HepG2 (cell line): Measurements from ENCODE around the gene CCK. TPM values are rescaled to one million over a fixed set of nuclear protein-coding genes. Genes with fewer than 3 reads are reported as not detected.
A peak's percentile ranks its signal among the peaks of the same experiment; 100 is the strongest.

Source experiments
- ARID2 ChIP-seq: sonication (generic); formaldehyde crosslinking; IDR thresholded peaks from 2 replicates; pipeline ENCODE4 v1.8.1; 2022; ENCODE audit warnings: mild to moderate bottlenecking, missing genetic modification reagents, borderline replicate concordance
- BHLHE40 ChIP-seq: IDR thresholded peaks from 2 replicates; pipeline ENCODE4 v1.6.1; 2011; ENCODE audit warnings: low read length, improper control_type of control experiment
- DMTF1 ChIP-seq: sonication (generic); formaldehyde crosslinking; IDR thresholded peaks from 2 replicates; pipeline ENCODE4 v1.4.0; 2020; ENCODE audit warnings: mild to moderate bottlenecking, missing genetic modification reagents
- ERF ChIP-seq: IDR thresholded peaks from 2 replicates; pipeline ENCODE4 v1.6.1; 2018; ENCODE audit warnings: missing biosample characterization, missing genetic modification reagents
- ETV5 ChIP-seq: IDR thresholded peaks from 2 replicates; pipeline ENCODE4 v1.6.1; 2018; ENCODE audit warnings: missing biosample characterization, missing genetic modification reagents, inconsistent platforms, borderline replicate concordance
- HCFC1 ChIP-seq: fragments of 150-350 bp; IDR thresholded peaks from 2 replicates; pipeline ENCODE4 v1.6.1; 2014; ENCODE audit warnings: low read depth, low read length
- HDAC2 ChIP-seq: sonication (generic); formaldehyde crosslinking; IDR thresholded peaks from 2 replicates; pipeline ENCODE4 v1.4.0; 2020; ENCODE audit warnings: missing genetic modification reagents
- KDM5A ChIP-seq: fragments of 200-600 bp; sonication (generic); IDR thresholded peaks from 2 replicates; pipeline ENCODE4 v1.7.0; 2018; ENCODE audit warnings: antibody characterized with exemption, mild to moderate bottlenecking, low read length, borderline replicate concordance
- KLF12 ChIP-seq: sonication (generic); formaldehyde crosslinking; IDR thresholded peaks from 2 replicates; pipeline ENCODE4 v1.4.0; 2020; ENCODE audit warnings: missing genetic modification reagents, borderline replicate concordance
- MIXL1 ChIP-seq: IDR thresholded peaks from 2 replicates; pipeline ENCODE4 v1.6.1; 2016
- NPAS2 ChIP-seq: sonication (generic); formaldehyde crosslinking; IDR thresholded peaks from 2 replicates; pipeline ENCODE4 v1.8.0; 2022; ENCODE audit warnings: mild to moderate bottlenecking, missing genetic modification reagents, borderline replicate concordance
- NR3C1 ChIP-seq: sonication (generic); formaldehyde crosslinking; IDR thresholded peaks from 2 replicates; pipeline ENCODE4 v1.4.0; 2020; ENCODE audit warnings: missing genetic modification reagents
- PBX3 ChIP-seq: sonication (generic); formaldehyde crosslinking; IDR thresholded peaks from 2 replicates; pipeline ENCODE4 v1.8.1; 2023; ENCODE audit warnings: missing genetic modification reagents, inconsistent platforms, borderline replicate concordance
- PITX1 ChIP-seq: sonication (generic); formaldehyde crosslinking; IDR thresholded peaks from 2 replicates; pipeline ENCODE4 v1.5.1; 2020; ENCODE audit warnings: mild to moderate bottlenecking, missing genetic modification reagents
- RBM22 ChIP-seq: fragments of 200-400 bp; formaldehyde crosslinking; optimal IDR thresholded peaks from 2 replicates; pipeline ENCODE3; 2017; ENCODE audit warnings: mild to moderate bottlenecking, low read length, moderate library complexity
- SMC3 ChIP-seq: IDR thresholded peaks from 2 replicates; pipeline ENCODE4 v1.6.1; 2011; ENCODE audit warnings: low read length, improper control_type of control experiment
- TFDP1 ChIP-seq: IDR thresholded peaks from 2 replicates; pipeline ENCODE4 v1.6.1; 2016; ENCODE audit warnings: missing compliant biosample characterization, missing genetic modification reagents, borderline replicate concordance
- ZMAT3 ChIP-seq: sonication (generic); formaldehyde crosslinking; conservative IDR thresholded peaks from 2 replicates; pipeline ENCODE4 v1.7.0; 2021; ENCODE audit warnings: missing genetic modification reagents
- ZNF12 ChIP-seq: sonication (generic); formaldehyde crosslinking; IDR thresholded peaks from 2 replicates; pipeline ENCODE4 v1.5.0; 2020; ENCODE audit warnings: missing genetic modification reagents
- ZNF143 ChIP-seq: sonication (generic); formaldehyde crosslinking; IDR thresholded peaks from 2 replicates; pipeline ENCODE4 v1.4.0; 2020; ENCODE audit warnings: missing genetic modification reagents
- ZNF263 ChIP-seq: sonication (generic); formaldehyde crosslinking; IDR thresholded peaks from 2 replicates; pipeline ENCODE4 v1.4.0; 2020; ENCODE audit warnings: missing genetic modification reagents
- ZNF33B ChIP-seq: sonication (generic); formaldehyde crosslinking; IDR thresholded peaks from 2 replicates; pipeline ENCODE4 v1.5.1; 2020; ENCODE audit warnings: mild to moderate bottlenecking, missing genetic modification reagents
- ZNF589 ChIP-seq: sonication (generic); formaldehyde crosslinking; conservative IDR thresholded peaks from 2 replicates; pipeline ENCODE4 v1.8.0; 2022; ENCODE audit warnings: mild to moderate bottlenecking, moderate library complexity, missing genetic modification reagents
- ZNF644 ChIP-seq: IDR thresholded peaks from 2 replicates; pipeline ENCODE4 v1.6.1; 2016; ENCODE audit warnings: low read depth
- ZNF652 ChIP-seq: IDR thresholded peaks from 2 replicates; pipeline ENCODE4 v1.6.1; 2016; ENCODE audit warnings: low read depth, borderline replicate concordance
- ZNF766 ChIP-seq: sonication (generic); formaldehyde crosslinking; IDR thresholded peaks from 2 replicates; pipeline ENCODE4 v1.5.0; 2020; ENCODE audit warnings: missing genetic modification reagents, borderline replicate concordance
- ZNF839 ChIP-seq: sonication (generic); formaldehyde crosslinking; IDR thresholded peaks from 2 replicates; pipeline ENCODE4 v1.4.0; 2020; ENCODE audit warnings: missing genetic modification reagents, mild to moderate bottlenecking, borderline replicate concordance
- polyA plus RNA-seq, 8 experiments: library from polyadenylated mRNA; depleted of rRNA in 3 of 8; stranded (reverse) in 7 of 8; unstranded in 1 of 8; fragments of >200 nt; fragmentation: Illumina TruSeq in 4 of 8; extraction: Trizol in 4 of 8; gene quantifications; 2 replicates each; pipeline versions ENCODE4 v1.2.1 to v1.2.3, GENCODE V29; 2011 to 2016; ENCODE audit warnings: low read depth in 4 of 8, missing spikeins in 1 of 8, mixed read lengths in 1 of 8; ENCODE audit not compliant: insufficient read depth in 1 of 8
- total RNA-seq, 5 experiments: library from RNA; depleted of rRNA; stranded (reverse); fragments of >200 nt; fragmentation: Illumina TruSeq; extraction: Trizol; gene quantifications; 2 replicates each; pipeline ENCODE4 v1.2.3, GENCODE V29; 2016; ENCODE audit warnings: low read depth in 1 of 5
- TF ChIP-seq, protein P1 (sequence below): sonication (generic); formaldehyde crosslinking; conservative IDR thresholded peaks from 2 replicates; pipeline ENCODE4 v1.4.0; 2020; ENCODE audit warnings: missing genetic modification reagents

CCK gene
- total and polyA plus RNA-seq, 2 of the 13 experiments (the other 11 are each of a cell fraction or from before 2014, with no cell fraction given) = not detected

- no peak for TF ChIP-seq PBX3 (CRISPR knock-in tag)
- TF ChIP-seq ZNF766 (CRISPR knock-in tag) = no peak
- TF ChIP-seq ZNF839 (CRISPR knock-in tag) = no peak
- TF ChIP-seq KDM5A = no peak
- TF ChIP-seq RBM22 = no peak
- TF ChIP-seq ARID2 (CRISPR knock-in tag) = no peak
- no peak; the same call in 1 of the 2 replicates for TF ChIP-seq ETV5 (CRISPR knock-in tag)
- no peak for TF ChIP-seq ZNF652 (CRISPR knock-in tag)
- no peak for TF ChIP-seq KLF12 (CRISPR knock-in tag)
- TF ChIP-seq ZNF589 (CRISPR knock-in tag) = 0 out of 2 replicates have a peak, but pooled peaks have one; percentile 36
- TF ChIP-seq TFDP1 (CRISPR knock-in tag) = no peak
- no peak for TF ChIP-seq ZNF33B (CRISPR knock-in tag)
- TF ChIP-seq NR3C1 = no peak
- TF ChIP-seq ZNF644 = no peak
- no peak for TF ChIP-seq ZNF143 (CRISPR knock-in tag)
- TF ChIP-seq SMC3 = no peak
- no peak for TF ChIP-seq DMTF1 (CRISPR knock-in tag)
- TF ChIP-seq, protein P1, sequence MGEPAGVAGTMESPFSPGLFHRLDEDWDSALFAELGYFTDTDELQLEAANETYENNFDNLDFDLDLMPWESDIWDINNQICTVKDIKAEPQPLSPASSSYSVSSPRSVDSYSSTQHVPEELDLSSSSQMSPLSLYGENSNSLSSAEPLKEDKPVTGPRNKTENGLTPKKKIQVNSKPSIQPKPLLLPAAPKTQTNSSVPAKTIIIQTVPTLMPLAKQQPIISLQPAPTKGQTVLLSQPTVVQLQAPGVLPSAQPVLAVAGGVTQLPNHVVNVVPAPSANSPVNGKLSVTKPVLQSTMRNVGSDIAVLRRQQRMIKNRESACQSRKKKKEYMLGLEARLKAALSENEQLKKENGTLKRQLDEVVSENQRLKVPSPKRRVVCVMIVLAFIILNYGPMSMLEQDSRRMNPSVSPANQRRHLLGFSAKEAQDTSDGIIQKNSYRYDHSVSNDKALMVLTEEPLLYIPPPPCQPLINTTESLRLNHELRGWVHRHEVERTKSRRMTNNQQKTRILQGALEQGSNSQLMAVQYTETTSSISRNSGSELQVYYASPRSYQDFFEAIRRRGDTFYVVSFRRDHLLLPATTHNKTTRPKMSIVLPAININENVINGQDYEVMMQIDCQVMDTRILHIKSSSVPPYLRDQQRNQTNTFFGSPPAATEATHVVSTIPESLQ (CRISPR knock-in tag) = no peak
- no peak for TF ChIP-seq ZNF12 (CRISPR knock-in tag)
- peak; percentile 47; the same call in 1 of the 2 replicates for TF ChIP-seq HDAC2 (CRISPR knock-in tag)
- TF ChIP-seq NPAS2 (CRISPR knock-in tag) = no peak
- no peak for TF ChIP-seq BHLHE40
- TF ChIP-seq ZMAT3 = no peak
- no peak for TF ChIP-seq ZNF263 (CRISPR knock-in tag)
- 0 out of 2 replicates have a peak, but pooled peaks have one; percentile 40 for TF ChIP-seq MIXL1 (CRISPR knock-in tag)
- 0 out of 2 replicates have a peak, but pooled peaks have one; percentile 44 for TF ChIP-seq ERF (CRISPR knock-in tag)
- no peak for TF ChIP-seq HCFC1
- TF ChIP-seq PITX1 (CRISPR knock-in tag) = no peak
Measured at GRCh38 chr3:42300013-42300412, 34.0 kb upstream of the CCK start (continued).
